ENCODE measurements around the gene ATXN10.

The ATXN10 gene

DNA sequence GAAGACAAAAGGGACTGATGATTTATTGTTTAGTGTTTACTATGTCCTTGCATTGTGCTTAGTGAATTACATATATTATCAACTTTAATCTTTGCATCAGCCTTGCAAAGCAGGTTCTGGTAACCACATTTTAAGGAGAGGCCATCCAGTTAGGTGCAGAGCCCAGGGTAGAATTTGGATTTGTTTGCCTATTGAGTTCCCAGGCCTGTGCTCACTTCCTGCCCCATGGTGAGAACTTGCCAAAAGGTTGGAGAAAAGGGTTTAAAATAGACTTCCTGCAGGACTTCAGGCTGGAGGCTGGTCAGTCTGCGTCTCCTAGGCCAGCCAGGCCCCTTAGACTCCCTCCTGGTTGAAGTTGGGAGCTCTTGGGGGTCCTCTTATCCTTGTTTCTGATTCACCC, 72.1 kb downstream of the ATXN10 start:
- Histone ChIP-seq H2BK120ac (ENCODE audit: low read depth, low read length) (no peak overlapping the region), H2AFZ (ENCODE audit: low read depth, low read length) (no peak overlapping the region), H3K4me3 (ENCODE audit: insufficient read depth in 1 of 2, low read depth in 1 of 2, low read length in 2 of 2) (no peak overlapping the region), H2BK5ac (ENCODE audit: low read depth, low read length, poor library complexity, severe bottlenecking) (no peak overlapping the region), H2BK15ac (ENCODE audit: low read depth, poor library complexity, severe bottlenecking) (no peak overlapping the region), H3K14ac (ENCODE audit: low read length in 2 of 2) (no peak overlapping the region), H3K18ac (ENCODE audit: low read depth in 1 of 2, low read length in 2 of 2) (no peak overlapping the region), H3K4me2 (ENCODE audit: low read length, poor library complexity, severe bottlenecking) (no peak overlapping the region), H3K9ac (ENCODE audit: low read length) (no peak overlapping the region), H3K27me3 (ENCODE audit: control insufficient read depth in 1 of 2, insufficient read depth in 1 of 2, low read length in 2 of 2) (no peaks in the 10 kb centered on the region), H3K27ac (ENCODE audit: low read length, poor library complexity, severe bottlenecking) (no peak overlapping the region), H3K4me1 (ENCODE audit: control insufficient read depth, insufficient read depth, low read depth, low read length) (peaks cover 3% of the 10 kb centered on the region), H3K9me3 (ENCODE audit: control insufficient read depth, low read length) (no peaks in the 10 kb centered on the region), H3K79me1 (replicated peaks; ENCODE audit: low read length, poor library complexity, severe bottlenecking) (peaks cover 26% of the 10 kb centered on the region), H2AK5ac (ENCODE audit: low read length, severe bottlenecking) (no peak overlapping the region), H4K8ac (ENCODE audit: low read length) (no peak overlapping the region), H3K36me3 (ENCODE audit: control insufficient read depth in 1 of 2, insufficient read depth in 2 of 2, low read depth in 1 of 2, low read length in 2 of 2) (peaks cover 16 to 58% of the 10 kb centered on the region in 2 experiments), H2BK12ac (ENCODE audit: low read length in 2 of 2) (peak overlapping the region in 1 of 2 experiments; percentile 12), H3K4ac (ENCODE audit: low read depth in 1 of 2, low read length in 2 of 2) (no peak overlapping the region), H4K91ac (ENCODE audit: low read length) (no peak overlapping the region), H3K23ac (ENCODE audit: low read length in 2 of 2) (no peak overlapping the region)
- DNase-seq, result no peak
- 100% methylated on average over 1 of the region's 1 CpG for WGBS

DNA sequence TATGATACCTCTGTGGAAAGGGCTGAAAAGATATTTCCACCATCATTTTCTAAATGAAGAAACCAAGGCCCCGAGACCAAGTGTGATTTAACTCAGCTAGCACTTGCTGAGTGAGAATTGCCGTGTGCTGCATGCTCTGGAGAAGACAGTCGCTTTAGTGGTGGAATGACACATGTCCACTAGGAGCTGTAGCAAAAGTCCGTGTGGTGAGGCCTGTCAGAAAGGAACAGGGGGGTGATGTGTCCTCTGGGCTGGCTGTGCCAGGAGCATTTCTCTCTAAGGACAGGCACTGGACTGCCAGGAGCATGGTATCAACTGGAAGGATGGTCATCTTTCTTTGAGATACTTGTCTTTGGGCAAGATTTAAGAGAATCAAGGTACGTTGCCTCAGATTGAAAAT, 72.8 kb downstream of the ATXN10 start:
- Histone ChIP-seq H2BK5ac (ENCODE audit: low read depth, low read length, poor library complexity, severe bottlenecking) (no peak overlapping the region), H4K91ac (ENCODE audit: low read length) (no peak overlapping the region), H3K9ac (ENCODE audit: low read length) (no peak overlapping the region), H3K27me3 (ENCODE audit: control insufficient read depth in 1 of 2, insufficient read depth in 1 of 2, low read length in 2 of 2) (no peaks in the 10 kb centered on the region), H3K18ac (ENCODE audit: low read depth in 1 of 2, low read length in 2 of 2) (no peak overlapping the region), H2BK15ac (ENCODE audit: low read depth, poor library complexity, severe bottlenecking) (no peak overlapping the region), H3K4ac (ENCODE audit: low read depth in 1 of 2, low read length in 2 of 2) (no peak overlapping the region), H2BK12ac (ENCODE audit: low read length in 2 of 2) (no peak overlapping the region), H2AFZ (ENCODE audit: low read depth, low read length) (no peak overlapping the region), H2AK5ac (ENCODE audit: low read length, severe bottlenecking) (no peak overlapping the region), H3K4me3 (ENCODE audit: insufficient read depth in 1 of 2, low read depth in 1 of 2, low read length in 2 of 2) (no peak overlapping the region), H3K14ac (ENCODE audit: low read length in 2 of 2) (no peak overlapping the region), H3K27ac (ENCODE audit: low read length, poor library complexity, severe bottlenecking) (no peak overlapping the region), H4K8ac (ENCODE audit: low read length) (no peak overlapping the region), H3K9me3 (ENCODE audit: control insufficient read depth, low read length) (no peaks in the 10 kb centered on the region), H3K4me2 (ENCODE audit: low read length, poor library complexity, severe bottlenecking) (no peak overlapping the region), H3K4me1 (ENCODE audit: control insufficient read depth, insufficient read depth, low read depth, low read length) (peaks cover 2% of the 10 kb centered on the region), H3K36me3 (ENCODE audit: control insufficient read depth in 1 of 2, insufficient read depth in 2 of 2, low read depth in 1 of 2, low read length in 2 of 2) (peaks cover 19 to 58% of the 10 kb centered on the region in 2 experiments), H3K23ac (ENCODE audit: low read length in 2 of 2) (no peak overlapping the region), H3K79me1 (replicated peaks; ENCODE audit: low read length, poor library complexity, severe bottlenecking) (peaks cover 25% of the 10 kb centered on the region), H2BK120ac (ENCODE audit: low read depth, low read length) (no peak overlapping the region)
- DNase-seq, result no peak
- WGBS, result 95% methylated on average over 5 of the region's 5 CpGs

DNA sequence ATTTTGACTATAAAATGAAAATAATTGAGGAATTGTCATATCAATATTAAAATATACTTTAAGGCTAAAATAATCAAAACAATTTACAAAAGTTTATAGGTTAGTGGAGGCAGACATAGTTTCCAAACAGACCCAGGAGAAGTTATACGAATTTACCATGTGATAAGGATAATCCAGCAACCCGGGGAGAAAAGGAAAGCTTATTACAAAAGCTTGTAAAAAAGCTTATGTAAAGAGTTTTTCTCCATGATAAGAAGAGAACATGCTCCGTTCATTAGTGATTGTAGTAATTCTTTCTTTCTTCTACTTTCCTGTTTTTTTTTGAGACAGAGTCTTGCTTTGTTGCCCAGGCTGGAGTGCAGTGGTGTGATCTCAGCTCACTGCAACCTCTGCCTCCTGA, 79.0 kb downstream of the ATXN10 start:
- no peak overlapping the region for H2AFZ ChIP-seq (ENCODE audit: low read depth, low read length)
- H3K79me1 ChIP-seq (replicated peaks; ENCODE audit: low read length, poor library complexity, severe bottlenecking), result peaks cover 25% of the 10 kb centered on the region
- WGBS, result 97% methylated on average over 2 of the region's 3 CpGs
- no peaks in the 10 kb centered on the region for H3K27me3 ChIP-seq (ENCODE audit: control insufficient read depth in 1 of 2, insufficient read depth in 1 of 2, low read length in 2 of 2)
- no peaks in the 10 kb centered on the region for H3K4me1 ChIP-seq (ENCODE audit: control insufficient read depth, insufficient read depth, low read depth, low read length)
- H3K9me3 ChIP-seq (ENCODE audit: control insufficient read depth, low read length), result no peaks in the 10 kb centered on the region
- H3K4ac ChIP-seq (ENCODE audit: low read depth in 1 of 2, low read length in 2 of 2), result no peak overlapping the region
- DNase-seq, result no peak
- no peak overlapping the region for H3K4me2 ChIP-seq (ENCODE audit: low read length, poor library complexity, severe bottlenecking)
- H3K14ac ChIP-seq (ENCODE audit: low read length in 2 of 2), result no peak overlapping the region
- no peak overlapping the region for H4K8ac ChIP-seq (ENCODE audit: low read length)
- no peak overlapping the region for H2BK5ac ChIP-seq (ENCODE audit: low read depth, low read length, poor library complexity, severe bottlenecking)
- no peak overlapping the region for H2AK5ac ChIP-seq (ENCODE audit: low read length, severe bottlenecking)
- H3K4me3 ChIP-seq (ENCODE audit: insufficient read depth in 1 of 2, low read depth in 1 of 2, low read length in 2 of 2), result no peak overlapping the region
- H2BK15ac ChIP-seq (ENCODE audit: low read depth, poor library complexity, severe bottlenecking), result no peak overlapping the region
- no peak overlapping the region for H2BK12ac ChIP-seq (ENCODE audit: low read length in 2 of 2)
- H2BK120ac ChIP-seq (ENCODE audit: low read depth, low read length), result no peak overlapping the region
- no peak overlapping the region for H3K23ac ChIP-seq (ENCODE audit: low read length in 2 of 2)
- H3K18ac ChIP-seq (ENCODE audit: low read depth in 1 of 2, low read length in 2 of 2), result no peak overlapping the region
- H3K27ac ChIP-seq (ENCODE audit: low read length, poor library complexity, severe bottlenecking), result no peak overlapping the region
- no peak overlapping the region for H3K9ac ChIP-seq (ENCODE audit: low read length)
- H4K91ac ChIP-seq (ENCODE audit: low read length), result no peak overlapping the region
- peaks cover 15 to 43% of the 10 kb centered on the region in 2 experiments for H3K36me3 ChIP-seq (ENCODE audit: control insufficient read depth in 1 of 2, insufficient read depth in 2 of 2, low read depth in 1 of 2, low read length in 2 of 2)

DNA sequence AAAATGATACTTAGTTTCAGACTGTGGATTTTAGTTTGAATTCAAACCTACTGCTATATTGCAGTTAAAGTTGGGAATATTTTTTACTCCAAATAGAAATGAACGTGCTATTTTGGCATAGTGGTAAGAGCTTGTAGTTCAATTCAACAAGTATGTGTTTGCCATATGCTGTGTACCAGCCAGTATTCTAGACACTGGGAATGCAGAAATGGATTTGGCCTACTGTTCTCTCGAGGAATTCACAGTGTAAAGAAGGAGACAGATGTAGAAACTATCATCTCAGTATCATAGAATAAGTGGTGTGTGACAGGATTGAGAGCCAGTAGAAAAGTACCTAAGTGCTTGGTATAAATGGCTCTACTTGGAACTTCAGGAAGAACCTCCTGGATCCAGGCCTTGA, 80.4 kb downstream of the ATXN10 start:
- Histone ChIP-seq H2BK5ac (ENCODE audit: low read depth, low read length, poor library complexity, severe bottlenecking) (no peak overlapping the region), H3K18ac (ENCODE audit: low read depth in 1 of 2, low read length in 2 of 2) (no peak overlapping the region), H3K27ac (ENCODE audit: low read length, poor library complexity, severe bottlenecking) (no peak overlapping the region), H2BK15ac (ENCODE audit: low read depth, poor library complexity, severe bottlenecking) (no peak overlapping the region), H3K4ac (ENCODE audit: low read depth in 1 of 2, low read length in 2 of 2) (no peak overlapping the region), H4K91ac (ENCODE audit: low read length) (no peak overlapping the region), H3K23ac (ENCODE audit: low read length in 2 of 2) (no peak overlapping the region), H3K4me1 (ENCODE audit: control insufficient read depth, insufficient read depth, low read depth, low read length) (peaks cover 6% of the 10 kb centered on the region), H2AK5ac (ENCODE audit: low read length, severe bottlenecking) (no peak overlapping the region), H3K4me3 (ENCODE audit: insufficient read depth in 1 of 2, low read depth in 1 of 2, low read length in 2 of 2) (no peak overlapping the region), H2BK12ac (ENCODE audit: low read length in 2 of 2) (no peak overlapping the region), H3K9me3 (ENCODE audit: control insufficient read depth, low read length) (no peaks in the 10 kb centered on the region), H3K79me1 (replicated peaks; ENCODE audit: low read length, poor library complexity, severe bottlenecking) (peaks cover 23% of the 10 kb centered on the region), H4K8ac (ENCODE audit: low read length) (no peak overlapping the region), H3K4me2 (ENCODE audit: low read length, poor library complexity, severe bottlenecking) (no peak overlapping the region), H2AFZ (ENCODE audit: low read depth, low read length) (no peak overlapping the region), H3K9ac (ENCODE audit: low read length) (no peak overlapping the region), H3K27me3 (ENCODE audit: control insufficient read depth in 1 of 2, insufficient read depth in 1 of 2, low read length in 2 of 2) (no peaks in the 10 kb centered on the region), H3K14ac (ENCODE audit: low read length in 2 of 2) (no peak overlapping the region), H3K36me3 (ENCODE audit: control insufficient read depth in 1 of 2, insufficient read depth in 2 of 2, low read depth in 1 of 2, low read length in 2 of 2) (peaks cover 15 to 46% of the 10 kb centered on the region in 2 experiments), H2BK120ac (ENCODE audit: low read depth, low read length) (no peak overlapping the region)
- 98% methylated on average over 2 of the region's 2 CpGs for WGBS
- DNase-seq, result no peak
